GM12873 (cell line): Measurements from ENCODE around the gene ZSWIM3.

Source experiments
- TF ChIP-seq, protein P1 (sequence below): IDR thresholded peaks from 2 replicates; pipeline ENCODE4 v1.5.1; 2012; ENCODE audit warnings: low read depth, mild to moderate bottlenecking, moderate library complexity, low read length, control low read depth; ENCODE audit not compliant: insufficient read depth; ENCODE audit errors: missing control alignments

The ZSWIM3 gene

DNA sequence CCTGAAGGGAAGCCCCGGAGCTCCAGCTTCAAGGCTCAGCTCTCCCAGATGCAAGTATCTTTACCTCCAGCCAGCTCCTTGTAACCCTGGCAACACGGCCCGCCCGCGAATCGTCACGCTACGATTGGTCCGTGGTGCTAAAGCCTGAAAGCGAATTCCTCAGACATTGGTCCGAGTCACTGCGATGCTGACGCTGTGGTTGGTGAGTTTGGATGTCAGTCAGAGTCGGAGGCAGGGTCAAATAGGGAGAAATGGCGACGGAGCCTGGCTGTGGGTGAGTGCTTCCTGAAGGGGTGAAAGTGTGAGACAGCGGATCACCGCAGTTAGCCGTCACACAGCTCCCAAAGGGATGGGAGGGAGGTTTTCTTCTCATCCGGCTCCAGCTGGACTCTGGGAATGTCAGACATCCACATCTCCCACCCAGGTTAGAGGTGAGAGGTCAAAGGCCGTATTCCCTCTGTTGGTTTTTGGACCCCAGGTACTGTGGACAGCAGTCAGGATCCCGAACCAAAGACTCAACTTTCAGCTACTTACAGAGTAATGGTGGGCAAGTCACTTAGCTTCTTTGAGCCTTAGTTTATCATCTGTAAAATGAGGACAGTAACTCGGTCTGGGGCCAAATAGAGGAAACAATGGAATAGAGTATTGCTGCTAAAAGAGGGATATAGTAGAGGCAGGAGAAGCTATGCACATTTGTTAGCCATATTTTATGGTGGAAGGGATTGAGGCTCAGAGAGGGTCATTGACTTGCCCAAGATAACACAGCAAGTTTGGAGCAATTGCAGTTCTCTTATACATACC is 23.8 kb downstream of the ZSWIM3 start, which contains the start of gene ZSWIM1:
ZSWIM1 (plus strand) TSS at position 240 of the 801 bp plus-strand sequence. CDS start 1,366 bp downstream, outside the sequence.
- TF ChIP-seq, protein P1, sequence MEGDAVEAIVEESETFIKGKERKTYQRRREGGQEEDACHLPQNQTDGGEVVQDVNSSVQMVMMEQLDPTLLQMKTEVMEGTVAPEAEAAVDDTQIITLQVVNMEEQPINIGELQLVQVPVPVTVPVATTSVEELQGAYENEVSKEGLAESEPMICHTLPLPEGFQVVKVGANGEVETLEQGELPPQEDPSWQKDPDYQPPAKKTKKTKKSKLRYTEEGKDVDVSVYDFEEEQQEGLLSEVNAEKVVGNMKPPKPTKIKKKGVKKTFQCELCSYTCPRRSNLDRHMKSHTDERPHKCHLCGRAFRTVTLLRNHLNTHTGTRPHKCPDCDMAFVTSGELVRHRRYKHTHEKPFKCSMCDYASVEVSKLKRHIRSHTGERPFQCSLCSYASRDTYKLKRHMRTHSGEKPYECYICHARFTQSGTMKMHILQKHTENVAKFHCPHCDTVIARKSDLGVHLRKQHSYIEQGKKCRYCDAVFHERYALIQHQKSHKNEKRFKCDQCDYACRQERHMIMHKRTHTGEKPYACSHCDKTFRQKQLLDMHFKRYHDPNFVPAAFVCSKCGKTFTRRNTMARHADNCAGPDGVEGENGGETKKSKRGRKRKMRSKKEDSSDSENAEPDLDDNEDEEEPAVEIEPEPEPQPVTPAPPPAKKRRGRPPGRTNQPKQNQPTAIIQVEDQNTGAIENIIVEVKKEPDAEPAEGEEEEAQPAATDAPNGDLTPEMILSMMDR = no peak

DNA sequence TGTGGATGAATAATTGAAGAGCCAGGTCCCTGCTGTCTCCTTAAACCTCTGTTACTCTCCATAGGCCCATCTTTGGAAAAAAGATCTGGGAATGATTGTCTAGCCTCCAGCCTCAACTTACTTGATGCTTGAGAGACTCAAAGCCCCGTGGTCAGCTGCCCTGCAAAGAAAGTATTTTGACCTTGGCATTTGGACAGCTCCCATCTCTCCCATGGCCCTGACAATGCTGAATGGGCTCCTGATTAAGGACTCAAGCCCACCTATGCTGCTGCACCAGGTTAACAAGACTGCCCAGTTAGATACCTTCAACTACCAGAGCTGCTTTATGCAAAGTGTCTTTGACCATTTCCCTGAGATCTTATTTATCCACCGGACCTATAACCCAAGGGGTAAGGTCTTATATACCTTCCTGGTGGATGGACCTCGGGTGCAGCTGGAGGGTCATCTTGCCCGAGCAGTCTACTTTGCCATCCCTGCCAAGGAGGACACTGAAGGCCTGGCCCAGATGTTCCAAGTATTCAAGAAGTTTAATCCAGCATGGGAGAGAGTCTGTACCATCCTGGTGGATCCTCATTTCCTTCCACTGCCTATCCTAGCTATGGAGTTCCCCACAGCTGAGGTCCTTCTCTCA is 25.2 kb downstream of the ZSWIM3 start:
- TF ChIP-seq, protein P1 = no peak

DNA sequence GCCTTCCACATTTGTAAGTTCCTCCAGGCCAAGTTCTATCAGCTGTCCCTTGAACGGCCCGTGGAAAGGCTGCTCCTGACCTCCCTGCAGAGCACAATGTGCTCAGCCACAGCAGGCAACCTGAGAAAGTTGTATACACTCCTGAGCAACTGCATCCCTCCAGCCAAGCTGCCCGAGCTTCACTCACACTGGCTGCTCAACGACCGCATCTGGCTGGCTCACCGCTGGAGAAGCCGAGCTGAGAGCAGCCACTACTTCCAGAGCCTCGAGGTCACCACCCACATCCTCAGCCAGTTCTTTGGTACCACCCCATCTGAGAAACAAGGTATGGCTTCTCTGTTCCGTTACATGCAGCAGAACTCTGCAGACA is 25.7 kb downstream of the ZSWIM3 start:
- TF ChIP-seq, protein P1 = no peak

DNA sequence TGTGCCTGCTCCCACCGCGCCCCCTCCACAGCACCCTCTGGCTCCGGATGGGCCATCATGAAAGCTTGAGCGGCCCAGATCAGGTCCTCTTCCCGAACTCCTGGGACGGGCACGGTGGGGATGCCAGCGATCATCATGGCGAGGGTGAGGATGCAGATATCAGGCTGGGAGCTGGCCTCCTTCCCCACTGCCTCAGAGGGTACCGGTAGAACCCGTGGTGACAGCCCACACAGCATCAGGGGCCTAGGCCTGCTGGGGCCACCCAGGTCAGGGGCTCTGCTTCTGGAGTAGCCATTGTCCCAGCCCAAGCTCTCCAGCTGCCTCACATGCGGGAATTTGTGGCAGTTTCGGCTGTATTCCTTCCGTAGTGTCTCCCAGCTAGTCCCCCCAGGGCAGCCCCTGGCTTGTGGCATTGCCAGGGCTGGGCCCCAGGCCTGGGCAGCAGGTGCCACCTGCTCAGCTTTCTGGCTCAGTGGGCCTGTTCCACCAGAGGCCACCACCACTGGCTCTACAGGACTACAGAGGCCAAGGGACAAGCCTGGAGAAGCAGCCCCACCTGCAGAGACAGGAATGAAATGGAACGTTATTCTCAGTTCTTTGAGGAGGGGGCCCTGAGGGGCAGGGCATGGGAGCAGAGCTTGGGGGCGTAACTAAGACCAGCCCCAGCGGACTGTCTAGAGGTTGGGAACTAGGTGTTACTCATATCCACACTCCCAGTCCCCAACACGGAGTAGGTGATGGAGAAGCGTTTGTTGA is 29.4 kb downstream of the ZSWIM3 start:
- TF ChIP-seq, protein P1 = no peak

DNA sequence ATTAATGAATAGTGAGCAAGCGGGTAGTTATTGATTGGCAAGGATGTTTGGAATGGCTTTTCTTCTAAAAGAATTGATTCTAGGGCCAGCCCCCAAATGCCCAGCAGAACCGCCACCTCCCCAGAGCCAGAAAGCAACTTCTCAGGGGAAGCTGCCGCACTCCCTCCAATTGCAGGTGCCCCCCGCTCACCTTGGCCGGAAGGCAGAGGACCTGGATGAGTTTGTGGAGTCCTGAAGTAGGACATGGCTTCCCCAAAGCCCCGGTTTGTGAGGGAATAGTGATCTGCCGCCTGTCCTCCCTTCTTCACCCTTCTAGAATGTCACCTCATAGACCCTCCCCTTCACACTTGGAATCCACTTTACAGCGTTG is 29.9 kb downstream of the ZSWIM3 start, which contains the start of gene SPATA25:
SPATA25 (minus strand) TSS at position 277 of the 370 bp plus-strand sequence; CDS start at position 245, 32 bp downstream.
- TF ChIP-seq, protein P1 = no peak

DNA sequence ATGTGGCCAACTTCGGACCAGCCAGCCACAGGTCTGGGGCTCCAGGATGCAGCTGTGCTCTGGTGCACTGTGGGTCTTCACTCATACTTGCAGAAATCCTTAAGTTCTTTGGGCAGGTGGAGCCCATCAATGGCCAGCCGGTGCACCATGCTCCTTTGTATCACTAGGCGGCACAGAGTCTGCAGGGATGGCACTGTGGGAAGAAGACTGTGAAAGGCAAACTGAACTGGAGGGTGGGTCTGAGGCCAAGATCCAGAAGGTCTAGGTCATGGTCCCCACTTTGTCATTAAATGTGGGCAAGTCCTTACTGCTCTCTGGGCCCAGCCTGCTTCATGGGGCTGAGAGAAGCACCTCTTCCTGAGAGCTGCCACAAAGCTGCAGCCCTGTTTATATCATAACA is 31.3 kb downstream of the ZSWIM3 start:
- TF ChIP-seq, protein P1 = no peak
